HFF-Myc (cell line): Measurements from ENCODE around the gene CDK15.
A peak's percentile ranks its signal among the peaks of the same experiment; 100 is the strongest.

ENCODE experiments used
- DNase-seq: peaks from one replicate; pipeline ENCODE4 v3.0.0-alpha.2; 2011; ENCODE audit warnings: low read depth; ENCODE audit errors: extremely low read depth
- H3K4me3 ChIP-seq: replicated peaks from 2 replicates; pipeline ENCODE4 v1.5.1; 2011; ENCODE audit warnings: low read depth, mild to moderate bottlenecking, control low read depth, low read length
- CTCF ChIP-seq: IDR thresholded peaks from 2 replicates; pipeline ENCODE4 v1.5.1; 2012; ENCODE audit warnings: mild to moderate bottlenecking, low read depth, low read length, control low read depth; ENCODE audit errors: missing control alignments

Gene CDK15

GRCh38 chr2:201908901-201909300, 102.6 kb downstream of the CDK15 start:
- TF ChIP-seq CTCF = no peak
- no peak overlapping the region for H3K4me3 ChIP-seq
- DNase-seq = no peak

GRCh38 chr2:201909348-201909747, 103.0 kb downstream of the CDK15 start:
- H3K4me3 ChIP-seq = peak overlapping the region; percentile 26; the same call in 1 of the 2 replicates
- TF ChIP-seq CTCF = no peak
- DNase-seq = no peak

DNA sequence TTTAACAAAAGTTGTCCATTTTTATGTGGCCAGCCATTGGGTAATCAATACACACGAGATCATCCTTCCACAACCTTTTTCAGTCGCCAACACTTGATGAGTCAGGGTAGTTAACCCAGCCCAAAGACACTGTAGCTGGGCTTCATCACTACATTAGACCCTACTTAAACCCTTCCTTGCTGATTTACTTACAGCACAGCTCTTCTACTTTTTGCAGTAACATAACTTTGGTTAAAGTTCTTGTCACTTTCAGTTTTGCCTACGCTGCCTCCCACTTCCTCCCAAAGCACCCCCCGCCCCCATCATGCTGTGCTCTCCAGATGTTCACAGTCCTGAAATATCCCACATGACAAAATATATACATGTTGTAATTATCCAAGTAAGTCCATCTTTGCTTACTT, 103.6 kb downstream of the CDK15 start:
- TF ChIP-seq CTCF = no peak
- peak overlapping the region; percentile 26 for H3K4me3 ChIP-seq
- DNase-seq = no peak

GRCh38 chr2:201911372-201911771, 105.0 kb downstream of the CDK15 start:
- no peak for DNase-seq
- H3K4me3 ChIP-seq = no peak overlapping the region
- TF ChIP-seq CTCF = no peak

- no peak for DNase-seq
- no peak overlapping the region for H3K4me3 ChIP-seq
- TF ChIP-seq CTCF = no peak
Observed at GRCh38 chr2:201913201-201913600, 106.9 kb downstream of the CDK15 start.

- TF ChIP-seq CTCF = no peak
- H3K4me3 ChIP-seq = no peak overlapping the region
- no peak for DNase-seq
Observed at GRCh38 chr2:201915446-201915845, 109.1 kb downstream of the CDK15 start.

DNA sequence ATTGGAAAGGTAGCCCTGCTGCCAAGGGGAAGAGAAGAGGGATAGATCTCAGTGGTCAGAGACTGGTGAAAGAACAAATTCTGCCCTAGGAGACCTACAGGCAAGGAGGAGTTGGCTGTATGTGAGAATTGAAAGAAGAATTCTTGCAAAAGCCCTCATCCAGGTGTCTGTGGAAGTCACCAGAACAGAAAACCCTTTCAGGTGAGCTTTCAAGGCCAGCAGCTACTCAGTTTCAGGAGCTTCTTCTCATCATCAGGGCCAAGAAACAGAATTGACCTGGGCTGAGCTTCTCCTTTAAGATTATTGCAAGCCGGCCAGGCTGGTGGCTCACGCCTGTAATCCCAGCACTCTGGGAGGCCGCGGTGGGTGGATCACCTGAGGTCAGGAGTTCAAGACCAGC, 110.2 kb downstream of the CDK15 start:
- no peak for TF ChIP-seq CTCF

More for the DNA sequence above, 110.2 kb downstream of the CDK15 start:
- no peak overlapping the region for H3K4me3 ChIP-seq
- DNase-seq = no peak
